HG03025 (cell line): ENCODE data around the gene FOXD4L1.
"Not testable (repeated sequence)": the region's sequence is repeated elsewhere in the genome, so short reads cannot be mapped to it uniquely, and the experiment has no call there.

Experiments used
- ATAC-seq: cut with Tn5 transposase; IDR thresholded peaks from one replicate; pipeline ENCODE4 v1.9.1; 2021; ENCODE audit warnings: mild to moderate bottlenecking, moderate library complexity; ENCODE audit not compliant: unreplicated experiment, low FRiP score

The FOXD4L1 gene

GRCh38 chr2:113498365-113498764, at the start of gene FOXD4L1:
Gene FOXD4L1 (plus strand): TSS chr2:113498665. CDS start chr2:113499257, 592 bp downstream.
- not testable (repeated sequence) for ATAC-seq

- not testable (repeated sequence) for ATAC-seq
Observed at GRCh38 chr2:113465770-113466169, 32.7 kb upstream of the FOXD4L1 start.

GRCh38 chr2:113476688-113477368, 21.6 kb upstream of the FOXD4L1 start:
- not testable (repeated sequence) for ATAC-seq

- not testable (repeated sequence) for ATAC-seq
Observed at GRCh38 chr2:113496527-113496926, 1.9 kb upstream of the FOXD4L1 start.

- ATAC-seq = not testable (repeated sequence)
Observed at GRCh38 chr2:113499019-113499885, 787 bp downstream of the FOXD4L1 start.

- not testable (repeated sequence) for ATAC-seq
Observed at GRCh38 chr2:113499886-113500722, 1.6 kb downstream of the FOXD4L1 start.

GRCh38 chr2:113500723-113501038, 2.2 kb downstream of the FOXD4L1 start:
- not testable (repeated sequence) for ATAC-seq

GRCh38 chr2:113502216-113503093, 4.0 kb downstream of the FOXD4L1 start:
- not testable (repeated sequence) for ATAC-seq

GRCh38 chr2:113503094-113504042, 4.9 kb downstream of the FOXD4L1 start:
- not testable (repeated sequence) for ATAC-seq

GRCh38 chr2:113504081-113504480, 5.6 kb downstream of the FOXD4L1 start:
- ATAC-seq = not testable (repeated sequence)

GRCh38 chr2:113507394-113508140, 9.1 kb downstream of the FOXD4L1 start:
- not testable (repeated sequence) for ATAC-seq

GRCh38 chr2:113508187-113508586, 9.7 kb downstream of the FOXD4L1 start:
- not testable (repeated sequence) for ATAC-seq

- not testable (repeated sequence) for ATAC-seq
Observed at GRCh38 chr2:113510913-113511312, 12.4 kb downstream of the FOXD4L1 start.

- ATAC-seq = not testable (repeated sequence)
Observed at GRCh38 chr2:113511859-113512258, 13.4 kb downstream of the FOXD4L1 start.

GRCh38 chr2:113515457-113515856, 17.0 kb downstream of the FOXD4L1 start:
- not testable (repeated sequence) for ATAC-seq

GRCh38 chr2:113515995-113516394, 17.5 kb downstream of the FOXD4L1 start:
- not testable (repeated sequence) for ATAC-seq

- ATAC-seq = not testable (repeated sequence)
Observed at GRCh38 chr2:113517025-113517424, 18.6 kb downstream of the FOXD4L1 start.

GRCh38 chr2:113520837-113521236, 22.4 kb downstream of the FOXD4L1 start:
- not testable (repeated sequence) for ATAC-seq
